SW 1271 (cell line): ENCODE measurements around the gene DICER1.
A peak's percentile ranks its signal among the peaks of the same experiment; 100 is the strongest.
"Not testable (repeated sequence)": the region's sequence is repeated elsewhere in the genome, so short reads cannot be mapped to it uniquely, and the experiment has no call there.

Experiments
- DNase-seq, 2 experiments: peaks; one replicate each; lab custom pipeline; 2025; lab: John Stamatoyannopoulos, UW

DICER1 gene

GRCh38 chr14:95157327-95158189 is at the start of gene DICER1:
Gene DICER1, minus strand, starts transcription at chr14:95157529. Its CDS starts 24,071 bp downstream, at chr14:95133458.
- DNase-seq = peak; percentile 70 to 90

GRCh38 chr14:95206534-95206933 is 49.2 kb upstream of the DICER1 start:
- DNase-seq = no peak

GRCh38 chr14:95204705-95205104 is 47.4 kb upstream of the DICER1 start:
- no peak for DNase-seq

GRCh38 chr14:95201745-95202144 is 44.4 kb upstream of the DICER1 start:
- not testable (repeated sequence) for DNase-seq

- DNase-seq = no peak
These were observed 43.1 kb upstream of the DICER1 start for GRCh38 chr14:95200404-95200803.

GRCh38 chr14:95199298-95199983 is 42.1 kb upstream of the DICER1 start:
- no peak for DNase-seq

GRCh38 chr14:95198320-95198719 is 41.0 kb upstream of the DICER1 start:
- no peak for DNase-seq

GRCh38 chr14:95197551-95197950 is 40.2 kb upstream of the DICER1 start:
- DNase-seq = no peak

- DNase-seq = no peak
These were observed 39.7 kb upstream of the DICER1 start for GRCh38 chr14:95196826-95197545.

GRCh38 chr14:95196268-95196667 is 38.9 kb upstream of the DICER1 start:
- no peak for DNase-seq

- DNase-seq = no peak
These were observed 37.7 kb upstream of the DICER1 start for GRCh38 chr14:95195031-95195430.

- DNase-seq = no peak
These were observed 35.8 kb upstream of the DICER1 start for GRCh38 chr14:95193081-95193480.

- no peak for DNase-seq
These were observed 35.0 kb upstream of the DICER1 start for GRCh38 chr14:95192311-95192710.

GRCh38 chr14:95191445-95192199 is 34.3 kb upstream of the DICER1 start:
- DNase-seq = no peak

- DNase-seq = no peak
These were observed 33.5 kb upstream of the DICER1 start for GRCh38 chr14:95190857-95191256.

- no peak for DNase-seq
These were observed 33.1 kb upstream of the DICER1 start for GRCh38 chr14:95190346-95190840.

GRCh38 chr14:95189367-95190132 is 32.2 kb upstream of the DICER1 start:
- no peak for DNase-seq

GRCh38 chr14:95188380-95188779 is 31.1 kb upstream of the DICER1 start:
- DNase-seq = no peak

- DNase-seq = no peak
These were observed 28.6 kb upstream of the DICER1 start for GRCh38 chr14:95185767-95186392.

GRCh38 chr14:95185033-95185766 is 27.9 kb upstream of the DICER1 start:
- DNase-seq = no peak
